Lower leg skin (tissue), 3 donors: ENCODE measurements around the gene CLSTN2.

Source experiments
- POLR2A ChIP-seq, 2 donors: fragments of 450-650 bp; IDR thresholded peaks; one replicate each; pipeline ENCODE4 v1.6.1; 2016 to 2017; ENCODE audit warnings: antibody characterized with exemption in 2 of 2, mild to moderate bottlenecking in 1 of 2, moderate library complexity in 1 of 2
- TF ChIP-seq, protein P1 (sequence below), 3 donors: fragments of 450-650 bp; IDR thresholded peaks; one replicate each; pipeline ENCODE4 v1.5.1; 2016; ENCODE audit warnings: antibody characterized with exemption in 3 of 3, mild to moderate bottlenecking in 3 of 3, moderate library complexity in 2 of 3

DNA sequence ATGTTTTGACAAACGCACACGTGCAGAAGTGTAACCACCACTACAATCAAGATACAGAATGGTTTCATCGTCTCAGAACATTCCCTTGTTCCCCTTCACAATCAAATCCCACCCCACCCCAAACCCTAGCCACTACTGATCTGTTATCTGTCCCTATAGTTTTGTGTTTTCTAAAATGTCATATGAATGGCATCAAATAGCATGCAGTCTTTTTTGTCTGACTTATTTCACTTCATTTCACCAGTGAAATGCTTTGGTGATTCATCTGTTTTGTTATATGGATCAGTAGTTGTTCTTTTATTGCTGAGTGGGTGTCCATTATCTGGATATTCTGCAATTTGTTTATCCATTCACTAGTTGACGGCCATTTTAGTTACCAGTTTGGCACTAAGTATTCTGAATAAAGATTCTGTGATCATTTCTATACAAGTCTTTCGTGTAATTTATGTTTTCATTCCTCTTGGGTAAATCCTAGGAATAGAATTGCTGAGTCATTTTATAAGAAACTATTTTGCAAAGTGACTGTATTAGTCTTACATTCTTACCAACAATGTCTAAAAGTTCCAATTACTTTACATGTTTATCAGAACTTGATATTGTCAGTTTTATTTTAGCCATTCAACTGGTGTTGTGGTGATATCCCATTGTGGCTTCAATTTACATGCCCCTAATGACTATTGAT lies 232.8 kb downstream of the CLSTN2 start:
- TF ChIP-seq, protein P1, sequence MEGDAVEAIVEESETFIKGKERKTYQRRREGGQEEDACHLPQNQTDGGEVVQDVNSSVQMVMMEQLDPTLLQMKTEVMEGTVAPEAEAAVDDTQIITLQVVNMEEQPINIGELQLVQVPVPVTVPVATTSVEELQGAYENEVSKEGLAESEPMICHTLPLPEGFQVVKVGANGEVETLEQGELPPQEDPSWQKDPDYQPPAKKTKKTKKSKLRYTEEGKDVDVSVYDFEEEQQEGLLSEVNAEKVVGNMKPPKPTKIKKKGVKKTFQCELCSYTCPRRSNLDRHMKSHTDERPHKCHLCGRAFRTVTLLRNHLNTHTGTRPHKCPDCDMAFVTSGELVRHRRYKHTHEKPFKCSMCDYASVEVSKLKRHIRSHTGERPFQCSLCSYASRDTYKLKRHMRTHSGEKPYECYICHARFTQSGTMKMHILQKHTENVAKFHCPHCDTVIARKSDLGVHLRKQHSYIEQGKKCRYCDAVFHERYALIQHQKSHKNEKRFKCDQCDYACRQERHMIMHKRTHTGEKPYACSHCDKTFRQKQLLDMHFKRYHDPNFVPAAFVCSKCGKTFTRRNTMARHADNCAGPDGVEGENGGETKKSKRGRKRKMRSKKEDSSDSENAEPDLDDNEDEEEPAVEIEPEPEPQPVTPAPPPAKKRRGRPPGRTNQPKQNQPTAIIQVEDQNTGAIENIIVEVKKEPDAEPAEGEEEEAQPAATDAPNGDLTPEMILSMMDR (IDR thresholded peaks at IDR 0.05), result no peak
- TF ChIP-seq POLR2A (IDR thresholded peaks at IDR 0.05), result no peak
